NCI-H1436 (cell line): ENCODE data around the gene NHEJ1.

ENCODE experiments used
- DNase-seq: peaks from one replicate; lab custom pipeline; 2025; lab: John Stamatoyannopoulos, UW

Gene NHEJ1

GRCh38 chr2:219057709-219058540 is 102.7 kb downstream of the NHEJ1 start:
- peak; percentile 57 for DNase-seq

GRCh38 chr2:219056896-219057708 is 103.5 kb downstream of the NHEJ1 start:
- DNase-seq = no peak

GRCh38 chr2:219056176-219056895 is 104.3 kb downstream of the NHEJ1 start:
- no peak for DNase-seq

GRCh38 chr2:219054956-219055903 is 105.4 kb downstream of the NHEJ1 start:
- no peak for DNase-seq

GRCh38 chr2:219049282-219049681 is 111.3 kb downstream of the NHEJ1 start:
- DNase-seq = no peak

- no peak for DNase-seq
Measured at GRCh38 chr2:219045937-219046550, 114.6 kb downstream of the NHEJ1 start.

GRCh38 chr2:219042750-219043149 is 117.9 kb downstream of the NHEJ1 start:
- no peak for DNase-seq

GRCh38 chr2:219042157-219042556 is 118.5 kb downstream of the NHEJ1 start:
- no peak for DNase-seq

- no peak for DNase-seq
Measured at GRCh38 chr2:219041252-219041651, 119.4 kb downstream of the NHEJ1 start, which contains the start of gene CFAP65. TSS of gene CFAP65 (minus strand) at chr2:219041516. CDS start at chr2:219039048, 2,468 bp downstream.

GRCh38 chr2:219038600-219038999 is 122.0 kb downstream of the NHEJ1 start:
- DNase-seq = no peak

- DNase-seq = no peak
Measured at GRCh38 chr2:219037783-219038499, 122.7 kb downstream of the NHEJ1 start.

GRCh38 chr2:219035942-219036341 is 124.7 kb downstream of the NHEJ1 start:
- DNase-seq = no peak

GRCh38 chr2:219034823-219035222 is 125.8 kb downstream of the NHEJ1 start:
- DNase-seq = no peak

- no peak for DNase-seq
Measured at GRCh38 chr2:219032051-219032745, 128.4 kb downstream of the NHEJ1 start.

- no peak for DNase-seq
Measured at GRCh38 chr2:219031005-219031738, 129.4 kb downstream of the NHEJ1 start.

- DNase-seq = no peak
Measured at GRCh38 chr2:219030177-219030940, 130.3 kb downstream of the NHEJ1 start.

GRCh38 chr2:219029829-219030165 is 130.8 kb downstream of the NHEJ1 start:
- DNase-seq = peak; percentile 76
